ENCODE data around the gene MYO1B. TPM values are rescaled to one million over a fixed set of nuclear protein-coding genes. Genes with fewer than 3 reads are reported as not detected.

MYO1B gene
- total RNA-seq, 1 donor = 0.27 TPM

DNA sequence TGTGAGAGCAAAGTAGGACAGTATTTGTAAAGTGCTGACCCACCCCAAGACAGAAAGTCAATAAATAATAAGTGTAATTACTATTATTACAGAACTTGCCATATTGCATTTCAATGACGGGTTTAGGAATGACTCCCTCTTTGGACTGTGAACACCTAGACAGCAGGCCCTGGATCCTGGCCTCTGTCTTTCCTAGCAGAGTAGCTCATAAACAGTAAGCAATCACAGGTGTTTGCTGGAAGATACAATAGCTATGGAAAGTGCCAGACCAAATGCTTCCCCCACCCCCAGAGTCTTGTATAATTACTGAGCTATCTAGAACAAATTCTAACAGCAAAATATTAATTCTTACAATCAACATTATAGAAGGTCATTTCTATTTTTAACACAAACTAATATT lies 20.1 kb upstream of the MYO1B start:
- no peak for DNase-seq (ENCODE audit: low read depth in 2 of 3, low spot score in 2 of 3)

DNA sequence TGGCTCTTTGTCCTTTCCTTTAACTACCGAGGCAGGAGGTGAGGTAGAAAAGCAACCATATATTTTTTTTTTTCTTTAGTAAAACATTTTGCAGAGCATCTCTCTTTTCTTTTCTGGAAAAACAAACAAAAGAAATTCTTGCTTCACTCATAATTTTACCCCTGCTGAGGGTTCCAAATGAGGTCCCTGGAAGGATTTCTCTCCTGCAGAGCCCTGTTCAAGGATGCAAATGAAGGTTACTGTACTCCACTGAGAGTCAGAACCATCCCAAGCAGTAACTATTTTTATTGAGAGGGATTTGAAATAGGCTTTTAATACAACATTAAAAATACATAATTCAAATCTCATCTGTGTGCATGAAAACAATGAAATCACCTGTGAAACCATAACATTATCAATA lies 19.5 kb upstream of the MYO1B start:
- no peak for DNase-seq (ENCODE audit: low read depth in 2 of 3, low spot score in 2 of 3)

DNA sequence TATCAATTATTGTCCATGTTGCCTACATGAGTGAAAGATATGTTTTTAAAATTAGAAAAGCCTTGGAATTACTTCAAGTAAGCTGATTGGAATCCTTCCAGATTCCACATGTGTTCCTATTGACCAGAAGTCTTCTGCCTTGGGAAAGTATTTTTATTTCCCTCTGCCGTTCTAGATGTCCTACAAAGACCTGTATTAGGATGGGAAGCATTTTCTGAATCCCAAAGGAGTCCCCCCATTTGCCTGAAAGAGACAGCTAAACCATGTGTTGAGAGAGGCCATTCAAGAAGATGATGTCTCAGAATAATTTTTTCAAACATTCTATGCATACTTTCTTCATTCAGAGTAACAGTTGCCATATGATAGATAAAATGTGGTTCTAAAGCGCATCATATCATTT lies 19.0 kb upstream of the MYO1B start:
- DNase-seq (ENCODE audit: low read depth in 2 of 3, low spot score in 2 of 3) = no peak

DNA sequence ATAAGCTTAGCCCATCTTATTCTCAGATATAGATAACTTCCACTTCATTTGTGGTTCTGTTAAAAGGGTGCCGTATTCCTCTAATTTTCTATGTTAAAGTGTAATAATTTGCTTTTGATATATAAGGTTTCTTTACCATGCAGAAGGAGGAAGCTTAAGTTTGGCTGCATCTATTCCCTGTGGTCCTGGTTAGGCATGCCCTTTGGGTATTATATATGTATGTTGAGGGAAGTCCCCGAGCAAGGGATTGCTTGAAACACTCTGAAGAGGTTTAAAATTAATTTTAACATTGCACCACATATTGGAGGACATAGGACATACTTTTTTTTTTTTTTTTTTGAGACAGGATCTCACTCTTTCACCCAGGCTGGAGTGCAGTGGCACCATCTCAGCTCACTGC lies 16.9 kb upstream of the MYO1B start:
- DNase-seq (ENCODE audit: low read depth in 2 of 3, low spot score in 2 of 3) = no peak

DNA sequence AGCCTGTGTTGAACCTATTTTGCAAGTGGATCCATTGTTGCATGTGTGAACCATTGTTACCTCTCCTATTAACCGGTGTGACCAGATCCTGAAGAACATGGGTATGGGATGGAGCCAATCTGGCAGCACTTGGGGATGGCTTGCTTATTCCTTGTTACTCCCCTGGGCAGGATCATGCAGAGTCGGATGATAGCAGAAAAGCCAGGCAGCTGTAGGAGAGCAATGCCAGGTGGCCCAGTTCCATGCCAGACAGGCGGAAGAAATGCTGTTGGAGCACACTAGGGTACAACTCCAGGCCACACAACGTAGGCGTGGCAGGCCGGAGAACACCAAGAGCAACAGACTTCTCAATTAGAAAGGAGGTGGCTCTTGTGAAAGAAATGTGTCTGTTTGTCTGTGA lies 16.3 kb upstream of the MYO1B start:
- no peak for DNase-seq (ENCODE audit: low read depth in 2 of 3, low spot score in 2 of 3)

DNA sequence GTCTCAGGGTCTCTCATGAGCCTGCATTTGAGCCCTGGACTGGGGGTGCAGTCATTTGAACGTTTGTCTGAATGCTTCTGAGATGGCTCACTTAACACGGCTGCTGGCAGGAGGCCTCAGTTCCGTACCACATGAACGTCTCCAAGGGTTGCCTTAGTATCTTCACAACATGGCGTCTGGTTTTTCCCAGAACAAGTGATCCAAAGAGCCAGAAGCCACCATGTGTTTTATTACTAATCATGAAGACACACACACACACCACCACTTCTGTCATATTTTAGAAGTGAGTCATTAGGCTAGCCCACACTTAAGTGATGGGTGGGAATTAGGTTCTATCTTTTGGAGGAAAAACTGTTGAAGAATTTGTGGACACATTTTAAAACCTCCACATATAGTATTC lies 15.0 kb upstream of the MYO1B start:
- no peak for DNase-seq (ENCODE audit: low read depth in 2 of 3, low spot score in 2 of 3)

DNA sequence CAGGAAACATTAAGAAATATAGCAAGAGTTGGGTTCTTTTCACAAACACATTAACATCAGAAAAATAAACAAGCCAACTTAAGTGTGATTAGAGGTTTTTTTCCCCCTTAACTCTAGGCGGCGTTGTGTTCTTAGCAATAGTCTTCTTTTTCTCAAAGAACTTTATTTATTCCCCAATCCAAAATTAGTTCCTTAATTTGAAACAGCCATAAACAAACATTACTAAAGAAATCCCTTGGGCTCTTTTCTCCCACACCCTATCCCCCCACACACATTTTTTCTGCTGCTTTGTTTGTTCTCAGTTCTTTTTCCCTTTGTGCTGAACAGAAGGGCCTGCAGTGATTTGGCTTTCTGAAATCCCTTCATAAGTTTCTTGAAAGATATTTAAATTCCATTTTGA lies 13.2 kb upstream of the MYO1B start:
- DNase-seq (ENCODE audit: low read depth in 2 of 3, low spot score in 2 of 3) = peak in 1 of 3 donors; percentile 18

DNA sequence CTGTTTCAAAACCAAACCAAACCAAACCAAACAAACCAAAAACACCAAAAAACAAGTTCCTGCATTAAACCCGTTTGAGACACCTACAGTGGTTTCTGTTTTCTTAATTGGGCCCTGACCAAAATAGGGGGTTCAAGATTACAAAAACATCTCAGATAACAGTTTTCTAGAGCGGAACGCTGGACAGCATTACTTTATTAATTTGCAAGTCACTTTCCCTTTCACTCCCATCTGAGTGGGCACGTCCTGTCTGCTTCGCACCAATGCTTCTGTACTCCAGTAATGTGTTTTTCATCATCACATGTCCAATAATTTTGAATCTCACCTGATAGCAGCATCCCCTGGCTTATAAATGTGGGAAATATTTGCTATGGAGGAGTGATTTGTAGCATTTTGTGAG lies 11.7 kb upstream of the MYO1B start:
- DNase-seq (ENCODE audit: low read depth in 2 of 3, low spot score in 2 of 3) = no peak

DNA sequence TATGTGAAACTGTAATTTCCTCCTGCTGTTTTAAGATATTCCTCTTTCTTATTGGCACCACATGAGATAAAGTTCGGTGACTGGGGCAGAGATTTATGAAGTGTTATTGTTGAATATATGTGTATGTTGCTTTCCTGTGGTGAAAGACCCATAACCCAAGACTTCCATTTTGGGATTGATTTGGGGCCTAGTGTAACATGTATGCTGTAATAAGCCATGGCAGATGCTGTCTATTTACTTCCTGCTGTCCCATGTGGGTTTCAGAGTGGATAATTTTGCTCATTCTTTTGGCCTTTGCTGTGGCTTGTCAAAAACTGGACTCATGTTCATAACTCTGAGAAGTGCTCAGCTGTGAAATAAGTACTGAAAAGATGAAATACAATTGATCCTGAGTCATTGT lies 10.8 kb upstream of the MYO1B start:
- no peak for DNase-seq (ENCODE audit: low read depth in 2 of 3, low spot score in 2 of 3)

DNA sequence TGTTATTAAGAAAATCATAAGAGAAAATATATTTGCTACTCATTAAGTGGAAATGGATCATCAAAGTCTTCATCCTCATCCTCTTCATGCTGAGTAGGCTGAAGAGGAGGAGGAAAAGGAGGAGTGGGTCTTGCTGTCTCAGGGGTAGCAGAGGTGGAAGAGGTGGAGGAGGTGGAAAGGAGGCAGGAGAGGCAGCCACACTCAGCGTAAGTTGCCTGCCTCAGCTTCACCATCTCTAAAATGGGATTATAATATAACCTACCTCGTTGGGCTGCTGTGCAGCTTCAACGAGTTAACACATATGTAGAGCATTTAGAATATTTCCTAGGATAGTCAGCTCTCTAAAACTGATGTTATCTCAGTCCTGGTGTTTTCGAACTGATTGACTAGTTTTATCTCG lies 4.3 kb upstream of the MYO1B start:
- DNase-seq (ENCODE audit: low read depth in 2 of 3, low spot score in 2 of 3) = no peak

DNA sequence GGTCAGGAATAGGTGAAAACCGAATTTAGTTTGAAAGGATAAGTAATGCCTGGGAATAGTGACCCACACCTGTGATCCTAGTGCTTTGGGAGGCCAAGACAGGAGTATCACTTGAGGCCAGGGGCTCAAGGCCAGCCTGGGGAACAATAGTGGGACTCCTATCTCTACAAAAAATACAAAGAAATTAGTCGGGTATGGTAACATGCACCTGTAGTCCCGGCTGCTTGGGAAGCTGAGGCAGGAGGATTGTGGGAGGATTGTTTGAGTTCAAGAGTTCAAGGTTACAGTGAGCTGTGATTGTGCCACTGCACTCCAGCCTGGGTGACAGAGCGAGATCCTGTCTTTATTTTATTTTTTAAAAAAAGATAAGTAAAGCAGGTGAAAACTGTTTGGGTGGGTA lies 3.8 kb upstream of the MYO1B start:
- no peak for DNase-seq (ENCODE audit: low read depth in 2 of 3, low spot score in 2 of 3)

DNA sequence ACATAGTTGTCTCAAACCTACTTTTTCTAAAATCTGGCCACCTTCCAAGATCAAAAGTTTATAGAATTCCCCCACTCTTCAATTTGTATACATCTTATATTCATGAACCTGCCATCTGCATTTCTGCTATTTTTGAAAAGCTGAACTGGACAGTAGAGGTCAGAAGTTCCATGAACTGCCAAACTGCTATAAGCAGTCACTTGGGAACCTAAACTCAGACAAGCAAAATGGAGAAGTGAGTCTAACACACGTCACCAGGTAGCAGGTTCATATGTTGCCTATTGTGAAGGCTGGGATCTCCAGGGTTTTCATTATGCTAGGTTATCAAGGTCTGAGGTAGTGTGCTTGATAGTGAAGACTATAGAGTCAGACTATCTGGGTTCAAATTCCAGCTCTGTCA lies 2.0 kb upstream of the MYO1B start:
- DNase-seq (ENCODE audit: low read depth in 2 of 3, low spot score in 2 of 3) = no peak

DNA sequence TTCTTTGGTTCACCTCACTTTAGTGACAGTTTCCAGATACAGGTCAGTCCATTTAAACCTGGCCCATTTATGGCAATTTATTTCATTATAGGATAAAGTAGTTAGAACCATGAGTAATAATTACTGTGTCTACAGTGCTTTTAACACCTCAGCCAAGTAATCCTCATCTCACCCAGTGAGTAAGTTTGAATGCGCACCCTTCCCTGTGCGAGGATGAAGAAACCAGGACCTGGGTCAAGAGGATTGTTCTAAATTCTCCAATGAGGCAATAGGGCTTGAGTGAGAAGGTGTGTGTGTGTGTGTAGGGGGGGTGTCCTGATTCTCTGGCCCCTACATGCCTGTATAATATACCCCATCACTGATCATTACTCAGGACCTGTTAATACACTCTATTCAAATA lies 854 bp upstream of the MYO1B start:
- DNase-seq (ENCODE audit: low read depth in 2 of 3, low spot score in 2 of 3) = no peak

DNA sequence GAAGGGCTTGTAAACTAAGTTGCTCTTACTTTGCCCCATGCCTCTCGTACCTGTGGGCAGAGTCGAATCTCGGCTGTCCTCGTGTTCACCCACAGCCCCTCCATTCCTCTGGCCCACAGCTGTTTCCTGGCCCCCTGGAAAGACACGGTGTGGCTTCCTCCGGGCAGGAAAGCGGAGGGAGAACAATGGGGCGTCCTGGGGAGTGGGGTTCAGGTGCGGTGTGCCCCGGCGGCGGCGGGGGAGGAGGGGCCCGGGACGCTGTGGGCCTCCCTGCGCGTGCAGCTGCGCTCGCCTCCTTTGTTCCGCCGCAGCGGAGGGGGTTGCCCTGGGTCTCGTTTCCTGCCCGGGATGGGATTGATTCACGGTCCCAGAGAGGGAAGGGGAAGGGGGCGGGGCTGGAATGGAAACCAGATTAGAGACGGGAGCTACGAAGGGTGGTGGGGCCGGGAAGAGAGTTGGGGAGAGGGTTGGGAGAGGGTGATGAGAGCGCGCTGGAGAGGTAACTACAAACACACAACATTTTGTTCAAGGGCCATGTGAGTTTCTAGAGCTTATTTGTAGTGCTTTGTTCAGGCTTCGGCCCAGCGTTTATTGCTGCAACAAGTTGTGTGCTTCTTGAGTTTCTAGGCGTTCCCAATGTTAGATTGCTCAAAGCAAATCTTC lies 796 bp downstream of the MYO1B start:
- peak in 1 of 3 donors; percentile 22 for DNase-seq (ENCODE audit: low read depth in 2 of 3, low spot score in 2 of 3)

DNA sequence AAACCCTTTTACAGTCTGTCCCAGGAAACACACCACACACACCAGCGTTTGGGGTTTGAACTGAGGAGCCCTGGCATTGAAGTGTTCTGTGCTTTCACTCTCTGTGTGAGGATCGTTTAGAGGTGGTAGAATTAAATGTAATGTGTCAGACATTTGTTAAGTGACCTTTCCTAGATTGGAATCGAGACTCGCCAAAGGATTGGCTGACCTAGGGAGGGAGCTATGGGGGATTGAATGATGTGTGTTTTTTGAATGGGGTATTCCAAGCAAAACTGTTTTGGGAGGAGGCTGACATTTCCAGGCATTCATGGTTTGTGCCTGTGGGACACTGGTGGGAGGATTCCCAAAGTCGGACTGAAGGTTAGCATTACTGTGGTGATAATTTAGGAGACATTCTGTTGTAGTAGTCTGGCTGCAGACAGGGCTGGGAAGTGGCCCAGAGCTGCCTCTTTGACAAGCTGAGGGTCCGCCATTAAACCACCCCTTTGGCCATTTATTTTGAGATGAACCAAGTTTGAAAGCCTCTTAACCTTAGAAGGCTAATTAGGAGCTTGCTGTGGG lies 1.7 kb downstream of the MYO1B start:
- DNase-seq (ENCODE audit: low read depth in 2 of 3, low spot score in 2 of 3) = no peak

DNA sequence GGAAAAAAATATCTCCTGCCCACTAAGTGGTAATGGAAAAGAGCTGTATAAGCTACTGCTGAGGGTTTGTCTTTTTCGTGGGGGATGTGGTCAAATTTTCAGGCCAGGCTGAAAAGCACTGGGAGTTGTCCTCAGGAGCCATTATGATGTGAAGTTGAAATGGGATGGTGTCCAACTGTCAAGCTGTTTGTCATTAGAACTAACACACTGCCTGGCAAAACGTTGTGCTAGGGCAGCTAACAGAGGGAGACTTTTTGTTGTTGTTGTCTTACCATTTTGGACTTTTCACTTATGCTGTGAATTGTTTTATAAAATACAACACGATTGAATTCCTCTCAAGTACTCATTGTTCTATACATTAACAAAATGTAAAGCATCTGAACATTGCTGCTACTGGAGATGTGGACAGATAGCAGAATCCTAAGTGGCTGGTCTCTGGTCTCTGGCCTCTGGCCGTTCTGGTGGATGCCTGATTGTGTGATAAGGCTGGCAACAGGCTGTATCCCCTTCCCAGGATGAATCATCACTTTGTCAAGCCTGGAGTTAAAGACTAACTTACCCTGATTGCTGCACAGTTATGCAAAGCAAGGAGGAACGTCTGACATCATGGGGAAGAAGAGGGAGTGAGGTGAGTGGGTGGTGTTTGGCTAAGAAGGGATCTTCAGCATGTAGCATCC lies 2.3 kb downstream of the MYO1B start:
- DNase-seq (ENCODE audit: low read depth in 2 of 3, low spot score in 2 of 3) = no peak

DNA sequence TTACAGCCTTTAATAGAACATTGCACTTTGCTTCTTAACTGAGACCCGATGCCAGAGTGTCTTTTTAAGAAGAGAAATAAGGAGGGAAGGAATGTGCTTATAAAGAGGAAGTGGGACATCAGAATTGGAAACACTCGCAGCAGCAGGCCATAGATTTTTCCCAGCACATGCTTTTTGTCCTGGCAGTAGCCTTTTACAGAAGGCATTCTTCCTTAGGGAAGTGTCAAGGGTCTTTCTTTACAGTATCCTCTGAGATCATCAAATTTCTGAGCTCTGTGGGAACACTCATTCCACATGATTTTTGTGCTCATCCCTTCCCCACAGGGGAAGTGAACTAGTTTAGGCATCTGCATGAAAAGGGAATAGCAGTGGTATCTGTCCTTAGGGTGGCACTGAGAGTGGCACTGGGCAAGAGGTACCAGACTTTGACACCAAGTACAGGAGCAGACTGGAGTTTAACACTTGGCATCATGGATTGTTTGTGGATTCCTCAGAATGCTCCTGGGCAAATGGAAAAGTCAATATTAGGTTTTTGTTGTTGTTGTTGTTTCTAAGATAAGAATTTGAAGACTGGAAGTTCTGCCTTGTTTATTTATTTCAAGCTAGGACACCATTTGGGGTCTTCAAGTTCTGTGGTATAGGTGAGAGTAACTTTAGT lies 4.1 kb downstream of the MYO1B start:
- no peak for DNase-seq (ENCODE audit: low read depth in 2 of 3, low spot score in 2 of 3)

DNA sequence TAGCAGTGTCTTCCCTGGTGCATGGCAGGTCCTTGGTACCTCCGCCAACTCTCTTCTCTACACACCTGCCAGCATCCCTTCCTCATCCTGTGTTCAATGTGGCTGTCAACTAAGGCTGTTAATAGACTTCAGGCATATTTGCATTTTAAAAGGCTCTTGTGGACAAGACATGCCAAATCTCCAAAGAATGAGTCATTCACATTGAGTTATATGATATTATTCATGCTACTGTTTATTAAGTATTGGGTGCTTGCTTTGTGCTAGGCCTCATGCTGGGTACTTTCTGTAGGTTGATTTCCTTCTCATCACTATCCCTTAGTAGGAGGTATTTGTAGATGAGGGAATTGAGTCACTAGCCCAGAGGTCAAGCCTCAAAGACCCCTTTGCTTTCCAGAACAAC lies 5.2 kb downstream of the MYO1B start:
- DNase-seq (ENCODE audit: low read depth in 2 of 3, low spot score in 2 of 3) = no peak

DNA sequence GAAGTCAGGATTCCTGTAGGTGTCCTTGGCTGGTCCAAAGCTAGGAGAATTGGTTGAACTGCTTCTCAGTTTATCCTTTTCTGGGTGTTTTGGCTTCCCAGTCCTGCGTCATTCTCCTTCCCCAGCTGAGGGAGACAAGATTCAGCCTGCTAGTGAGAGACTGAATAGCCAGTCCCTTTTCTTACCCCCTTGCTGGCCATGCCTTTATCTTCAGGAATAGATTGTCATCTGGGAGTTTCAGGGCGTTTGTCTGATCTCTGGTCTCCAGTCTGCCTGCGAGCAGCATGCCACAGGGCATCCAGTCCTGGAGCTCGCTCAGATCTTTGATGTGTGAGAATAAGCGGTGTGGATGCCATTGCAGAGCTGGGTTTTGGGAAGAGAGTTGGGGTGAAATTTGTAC lies 5.8 kb downstream of the MYO1B start:
- no peak for DNase-seq (ENCODE audit: low read depth in 2 of 3, low spot score in 2 of 3)

DNA sequence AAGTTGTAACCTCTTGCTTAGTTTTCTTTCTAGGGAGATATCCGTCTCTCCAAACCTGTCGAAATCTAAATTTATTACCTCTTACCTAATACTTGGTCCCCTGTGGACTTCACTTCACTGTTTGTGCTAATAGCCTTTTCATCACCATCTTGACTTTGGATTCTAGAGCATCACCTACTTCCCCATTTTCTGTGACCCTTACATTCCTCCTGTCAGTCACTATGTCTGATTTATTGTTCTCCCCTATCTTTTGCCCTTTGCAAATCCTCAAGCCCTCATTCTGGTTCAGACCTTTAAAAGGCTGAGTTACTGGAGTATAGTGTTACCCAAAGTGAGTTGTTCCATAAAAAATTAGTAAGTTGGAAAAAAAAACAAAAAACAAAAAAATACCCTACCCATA lies 7.5 kb downstream of the MYO1B start:
- DNase-seq (ENCODE audit: low read depth in 2 of 3, low spot score in 2 of 3) = peak in 1 of 3 donors; percentile 2

DNA sequence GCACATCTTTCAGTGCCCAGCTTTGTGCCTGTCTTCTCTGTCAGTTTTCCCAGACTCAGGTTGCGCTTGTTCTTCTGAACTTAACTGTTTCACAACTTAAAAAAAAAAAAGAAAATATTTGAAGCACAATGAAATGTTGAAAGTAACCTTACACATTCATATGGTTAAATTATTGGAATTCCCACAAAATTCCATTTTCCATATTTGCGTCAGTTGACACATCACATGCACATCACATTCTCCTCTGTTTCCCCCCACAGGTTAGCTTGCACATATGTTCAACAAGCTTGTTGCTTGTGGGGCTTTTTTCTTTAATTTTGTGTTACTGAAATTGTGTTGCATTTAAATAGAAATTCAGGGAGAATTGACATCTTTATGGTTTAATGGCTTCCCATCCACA lies 8.3 kb downstream of the MYO1B start:
- DNase-seq (ENCODE audit: low read depth in 2 of 3, low spot score in 2 of 3) = no peak

DNA sequence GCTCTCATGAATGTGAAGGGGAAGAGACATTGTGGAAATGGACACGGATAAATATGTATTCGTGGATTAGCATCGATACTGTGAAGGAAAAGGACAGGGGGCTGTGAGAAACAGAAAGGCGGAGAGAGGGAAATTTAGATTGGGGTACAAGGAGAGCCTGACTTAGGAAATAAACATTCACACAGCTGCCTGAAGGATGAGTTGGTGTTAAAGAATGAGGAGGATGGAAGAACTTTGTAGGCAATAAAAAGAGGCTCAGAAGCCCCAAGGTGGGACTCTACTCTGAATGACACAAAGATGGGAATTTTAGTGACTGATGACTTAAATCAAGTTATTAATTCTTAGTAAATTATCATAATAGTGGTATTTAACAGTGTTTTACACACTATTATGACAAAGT lies 10.1 kb downstream of the MYO1B start:
- DNase-seq (ENCODE audit: low read depth in 2 of 3, low spot score in 2 of 3) = no peak

Measured in hematopoietic multipotent progenitor cell (in vitro differentiated cells).